Sigmoid colon (tissue), 7 donors: Measurements from ENCODE around the gene THAP4. TPM values are rescaled to one million over a fixed set of nuclear protein-coding genes. Genes with fewer than 3 reads are reported as not detected.

Source experiments
- DNase-seq: peaks from one replicate; pipeline ENCODE4 v3.0.0-alpha.2; 2019
- H3K27ac ChIP-seq, 4 donors: fragments of 200-600 bp; sonication (generic); one replicate each; pipeline ENCODE4 v1.5.1; 2016 to 2019; ENCODE audit warnings: mild to moderate bottlenecking in 1 of 4
- H3K27me3 ChIP-seq, 3 donors: fragments of 200-600 bp; sonication (generic); one replicate each; pipeline ENCODE4 v1.5.1; 2019; ENCODE audit warnings: mild to moderate bottlenecking in 1 of 3
- H3K36me3 ChIP-seq, 4 donors: fragments of 200-600 bp; sonication (generic); one replicate each; pipeline ENCODE4 v1.5.1; 2016 to 2019
- H3K4me1 ChIP-seq, 4 donors: fragments of 200-600 bp; sonication (generic); one replicate each; pipeline ENCODE4 v1.5.1; 2017 to 2019
- H3K4me3 ChIP-seq, 4 donors: fragments of 200-600 bp; sonication (generic); one replicate each; pipeline ENCODE4 v1.5.1; 2017 to 2019; ENCODE audit warnings: mild to moderate bottlenecking in 2 of 4, moderate library complexity in 1 of 4
- H3K9me3 ChIP-seq, 4 donors: fragments of 200-600 bp in 3 of 4; sonication (generic) in 3 of 4; one replicate each; pipeline versions ENCODE4 v1.5.1 to v1.6.1; 2013 to 2019
- EP300 ChIP-seq, 4 donors: sonication (generic); formaldehyde crosslinking; IDR thresholded peaks; one replicate each; pipeline ENCODE4 v1.6.1; 2017; ENCODE audit warnings: antibody characterized with exemption in 4 of 4
- POLR2A ChIP-seq, 2 donors: fragments of 450-650 bp; IDR thresholded peaks; one replicate each; pipeline ENCODE4 v1.6.1; 2016; ENCODE audit warnings: antibody characterized with exemption in 2 of 2, mild to moderate bottlenecking in 2 of 2, moderate library complexity in 2 of 2
- POLR2AphosphoS5 ChIP-seq, 4 donors: sonication (generic); formaldehyde crosslinking; IDR thresholded peaks; one replicate each; pipeline ENCODE4 v1.6.1; 2017; ENCODE audit warnings: antibody characterized with exemption in 4 of 4
- WGBS, 2 donors: extraction: QIAGEN DNeasy Blood & Tissue Kit; methylation state at CpG; one replicate each; pipeline ENCODE4 v1.1.7; 2013; 5-methylcytosine and 5-hydroxymethylcytosine counted together
- intact Hi-C: fragments of 100-400 bp; cut with DNase I; formaldehyde crosslinking; loops from one replicate; pipeline ENCODE4 v1.15.1; 2023
- polyA plus RNA-seq, 3 donors: library from polyadenylated mRNA; stranded (reverse); fragments of 200-250 nt; gene quantifications; one replicate each; pipeline ENCODE4 v1.2.3, GENCODE V29; 2013
- total RNA-seq, 4 donors: library from RNA; depleted of rRNA; stranded (reverse); fragments of >200 nt; gene quantifications; one replicate each; pipeline ENCODE4 v1.1.0, GENCODE V29; 2016
- TF ChIP-seq, protein P1 (sequence below), 4 experiments: fragments of 450-650 bp in 3 of 4; fragments of 200-600 bp in 1 of 4; IDR thresholded peaks; one replicate each; pipeline ENCODE4 v1.5.1; 2016 to 2019; ENCODE audit warnings: antibody characterized with exemption in 4 of 4, mild to moderate bottlenecking in 3 of 4, moderate library complexity in 2 of 4
- donor health status: healthy with polysubstance abuse.
- donor health status: Bipolar disorder and iron deficiency.
- donor health status: healthy.

The THAP4 gene
- total and polyA plus RNA-seq, 7 donors = 28.9 to 112 (median 44.7) TPM

DNA sequence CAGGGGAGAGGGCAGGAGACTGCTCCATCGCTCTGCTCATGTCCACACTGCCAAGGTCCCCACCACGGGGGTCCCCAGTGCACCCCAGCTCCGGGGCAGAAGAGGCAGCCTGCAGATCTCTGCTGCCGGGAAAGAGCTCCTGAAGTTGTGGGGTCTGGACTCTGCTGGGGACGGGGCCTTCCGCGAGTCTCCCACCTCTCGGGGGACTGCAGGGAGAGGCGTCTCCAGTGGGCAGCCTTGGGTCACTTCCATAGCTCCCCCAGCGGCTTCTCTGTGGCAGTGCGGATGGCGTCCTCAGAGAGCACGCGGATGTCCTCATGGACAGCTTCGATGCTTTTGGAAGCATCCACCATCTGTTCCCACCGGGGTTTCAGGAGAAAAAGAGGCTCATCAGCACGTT is 38.9 kb upstream of the THAP4 start:
- Histone ChIP-seq H3K27me3 (no peaks in the 10 kb centered on the region), H3K9me3 (no peaks in the 10 kb centered on the region), H3K4me1 (peaks cover 0 to 16% (median 7%) of the 10 kb centered on the region in 4 donors), H3K27ac (no peak overlapping the region), H3K4me3 (no peak overlapping the region), H3K36me3 (peaks cover 12 to 71% (median 30%) of the 10 kb centered on the region in 4 donors)
- no peak for DNase-seq
- WGBS, 2 donors = 93 to 94% methylated on average over 17 of the region's 17 CpGs
- TF ChIP-seq, protein P1, sequence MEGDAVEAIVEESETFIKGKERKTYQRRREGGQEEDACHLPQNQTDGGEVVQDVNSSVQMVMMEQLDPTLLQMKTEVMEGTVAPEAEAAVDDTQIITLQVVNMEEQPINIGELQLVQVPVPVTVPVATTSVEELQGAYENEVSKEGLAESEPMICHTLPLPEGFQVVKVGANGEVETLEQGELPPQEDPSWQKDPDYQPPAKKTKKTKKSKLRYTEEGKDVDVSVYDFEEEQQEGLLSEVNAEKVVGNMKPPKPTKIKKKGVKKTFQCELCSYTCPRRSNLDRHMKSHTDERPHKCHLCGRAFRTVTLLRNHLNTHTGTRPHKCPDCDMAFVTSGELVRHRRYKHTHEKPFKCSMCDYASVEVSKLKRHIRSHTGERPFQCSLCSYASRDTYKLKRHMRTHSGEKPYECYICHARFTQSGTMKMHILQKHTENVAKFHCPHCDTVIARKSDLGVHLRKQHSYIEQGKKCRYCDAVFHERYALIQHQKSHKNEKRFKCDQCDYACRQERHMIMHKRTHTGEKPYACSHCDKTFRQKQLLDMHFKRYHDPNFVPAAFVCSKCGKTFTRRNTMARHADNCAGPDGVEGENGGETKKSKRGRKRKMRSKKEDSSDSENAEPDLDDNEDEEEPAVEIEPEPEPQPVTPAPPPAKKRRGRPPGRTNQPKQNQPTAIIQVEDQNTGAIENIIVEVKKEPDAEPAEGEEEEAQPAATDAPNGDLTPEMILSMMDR (IDR thresholded peaks at IDR 0.05) = no peak
- intact Hi-C loops = no loop called here

DNA sequence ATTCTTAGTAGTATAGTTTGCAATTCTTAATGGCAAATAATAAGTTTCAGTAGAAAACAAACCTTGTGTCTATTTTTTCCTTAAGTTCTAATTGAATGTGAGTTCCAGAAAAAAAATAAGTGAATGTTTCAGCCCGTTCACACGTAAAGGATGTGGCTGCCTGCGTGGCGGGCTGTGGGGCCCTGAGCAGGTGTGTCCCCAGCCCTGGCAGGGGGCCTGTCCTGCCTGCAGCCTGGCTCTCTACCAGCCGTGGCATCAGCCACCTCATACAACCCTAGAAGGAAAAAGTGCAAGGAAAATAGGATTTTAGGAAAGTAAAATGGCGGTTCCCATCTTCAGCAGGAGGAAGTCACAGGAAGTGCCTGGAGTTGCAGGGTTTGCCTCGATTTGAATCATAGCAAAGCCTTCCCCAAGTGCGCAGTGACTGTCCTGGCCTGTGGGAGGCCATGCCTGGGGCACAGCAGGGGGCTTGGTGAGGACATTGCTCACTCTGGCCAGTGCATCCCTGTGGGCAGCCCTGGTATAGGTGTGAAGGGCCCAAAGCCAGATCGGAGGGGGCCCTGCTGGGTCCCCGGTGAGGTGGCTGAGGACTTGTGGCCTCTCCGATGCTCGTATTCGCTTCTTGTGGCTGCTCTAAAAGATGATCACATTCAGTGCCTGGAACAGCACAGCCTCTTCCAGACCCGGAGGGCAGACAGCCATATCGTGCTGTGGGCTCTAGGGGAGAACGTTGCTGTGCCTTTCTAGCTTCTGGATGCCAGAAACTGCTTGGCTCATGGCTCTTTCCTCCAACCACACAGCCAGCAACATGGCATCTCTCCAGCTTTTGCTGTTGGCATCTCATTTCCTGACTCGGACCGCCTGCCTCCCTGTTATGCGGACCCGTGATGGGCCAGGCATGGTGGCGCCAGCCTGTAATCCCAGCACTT is 37.1 kb upstream of the THAP4 start:
- WGBS, 2 donors = 87 to 88% methylated on average over 21 of the region's 21 CpGs

DNA sequence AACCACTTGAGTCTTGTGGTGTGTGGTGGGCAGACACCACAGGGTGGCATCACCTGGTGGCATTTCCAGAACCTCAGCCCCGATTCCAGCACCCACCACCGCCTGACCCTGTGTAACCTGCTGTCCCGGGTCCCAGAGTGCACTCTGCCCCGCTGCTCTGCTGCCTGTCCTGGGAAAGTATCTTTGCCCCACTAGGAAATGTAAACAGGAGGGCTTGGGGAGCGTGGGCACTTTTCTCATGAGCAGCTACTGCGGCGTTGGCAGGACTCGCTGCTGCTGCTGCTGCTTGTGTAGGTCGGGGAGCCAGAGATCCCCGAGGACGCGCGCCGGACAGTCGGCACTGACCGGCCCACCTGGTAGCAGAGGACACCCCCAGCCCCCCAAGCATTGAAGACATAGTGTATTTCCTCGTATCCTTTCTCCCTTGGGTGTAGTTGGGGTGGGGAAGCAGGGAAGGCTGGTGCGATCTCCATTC is 36.3 kb upstream of the THAP4 start:
- no peak overlapping the region for H3K4me3 ChIP-seq
- intact Hi-C loops = no loop called here
- H3K27me3 ChIP-seq = no peaks in the 10 kb centered on the region
- peaks cover 0 to 7% (median 0%) of the 10 kb centered on the region in 4 donors for H3K4me1 ChIP-seq
- H3K36me3 ChIP-seq = peaks cover 21 to 76% (median 52%) of the 10 kb centered on the region in 4 donors
- no peak overlapping the region for H3K27ac ChIP-seq
- no peaks in the 10 kb centered on the region for H3K9me3 ChIP-seq
- 88 to 90% methylated on average over 18 of the region's 18 CpGs for WGBS, 2 donors
- no peak for TF ChIP-seq EP300 (IDR thresholded peaks at IDR 0.05)
- TF ChIP-seq, protein P1 (IDR thresholded peaks at IDR 0.05) = no peak
- TF ChIP-seq POLR2A (IDR thresholded peaks at IDR 0.05) = no peak
- no peak for TF ChIP-seq POLR2AphosphoS5 (IDR thresholded peaks at IDR 0.05)
- no peak for DNase-seq

More for the DNA sequence above, 37.1 kb upstream of the THAP4 start:
- intact Hi-C loops = no loop called here
- Histone ChIP-seq H3K4me3 (no peak overlapping the region), H3K9me3 (no peaks in the 10 kb centered on the region), H3K4me1 (peaks cover 0 to 7% (median 0%) of the 10 kb centered on the region in 4 donors), H3K36me3 (peaks cover 20 to 76% (median 45%) of the 10 kb centered on the region in 4 donors), H3K27me3 (no peaks in the 10 kb centered on the region), H3K27ac (peak overlapping the region in 2 of 4 donors; percentile 34 to 43)
- DNase-seq = no peak
- no peak for TF ChIP-seq POLR2A (IDR thresholded peaks at IDR 0.05)
- no peak for TF ChIP-seq POLR2AphosphoS5 (IDR thresholded peaks at IDR 0.05)
- no peak for TF ChIP-seq EP300 (IDR thresholded peaks at IDR 0.05)
- TF ChIP-seq, protein P1 (IDR thresholded peaks at IDR 0.05) = no peak

GRCh38 chr2:241672243-241673188 is 35.6 kb upstream of the THAP4 start:
- no peak for DNase-seq

More at GRCh38 chr2:241672243-241673188, 35.6 kb upstream of the THAP4 start:
- Histone ChIP-seq H3K27ac (no peak overlapping the region), H3K4me1 (peaks cover 0 to 7% (median 0%) of the 10 kb centered on the region in 4 donors), H3K27me3 (no peaks in the 10 kb centered on the region), H3K9me3 (no peaks in the 10 kb centered on the region), H3K36me3 (peaks cover 27 to 76% (median 56%) of the 10 kb centered on the region in 4 donors), H3K4me3 (no peak overlapping the region)
- TF ChIP-seq POLR2A (IDR thresholded peaks at IDR 0.05) (no peak), EP300 (IDR thresholded peaks at IDR 0.05) (no peak), POLR2AphosphoS5 (IDR thresholded peaks at IDR 0.05) (no peak)
- TF ChIP-seq, protein P1 (IDR thresholded peaks at IDR 0.05) = no peak
- intact Hi-C loops = no loop called here
- 93 to 95% methylated on average over 42 of the region's 42 CpGs for WGBS, 2 donors
